Frontal cortex (tissue), 1 donor: ENCODE measurements around the gene IQCF2. TPM values are rescaled to one million over a fixed set of nuclear protein-coding genes. Genes with fewer than 3 reads are reported as not detected.

Source experiments
- small RNA-seq: library from RNA; depleted of rRNA; stranded (forward); fragments of <200 nt; gene quantifications from one replicate; pipeline ENCODE3, GENCODE V24; 2014
- total RNA-seq: library from RNA; depleted of rRNA; stranded (reverse); fragments of >200 nt; gene quantifications from one replicate; pipeline ENCODE4 v1.2.3, GENCODE V29; 2014

The IQCF2 gene
- total RNA-seq, 1 donor from 2014 or later, result not detected

Small RNAs within 50 kb of the gene (small RNA-seq; reads per million reads assigned to genes)
- not detected for gene RN7SL504P

Other genes starting within 250 kb of the IQCF2 start
- gene TEX264, start 190.4 kb upstream of the IQCF2 start, total RNA-seq, result 17.9 TPM
- gene GRM2, start 154.5 kb upstream of the IQCF2 start, total RNA-seq, result 6.5 TPM
- gene IQCF6, start 82.4 kb upstream of the IQCF2 start, total RNA-seq, result not detected
- not detected for gene IQCF5, start 14.0 kb downstream of the IQCF2 start, total RNA-seq
- gene IQCF1, start 41.7 kb downstream of the IQCF2 start, total RNA-seq, result not detected
- gene RRP9, start 80.3 kb downstream of the IQCF2 start, total RNA-seq, result 20.8 TPM
- 3.3 TPM for gene PARP3, start 80.7 kb downstream of the IQCF2 start, total RNA-seq
- gene GPR62, start 93.8 kb downstream of the IQCF2 start, total RNA-seq, result 0.41 TPM
- 45.7 TPM for gene PCBP4, start 105.8 kb downstream of the IQCF2 start, total RNA-seq
- 1.6 TPM for gene ABHD14B, start 112.4 kb downstream of the IQCF2 start, total RNA-seq
- 22.8 TPM for gene ABHD14A, start 113.4 kb downstream of the IQCF2 start, total RNA-seq
- gene ACY1, start 121.9 kb downstream of the IQCF2 start, total RNA-seq, result 3.3 TPM
- 852 TPM for gene RPL29, start 134.3 kb downstream of the IQCF2 start, total RNA-seq
- 8.6 TPM for gene DUSP7, start 195.0 kb downstream of the IQCF2 start, total RNA-seq